ENCODE data around the gene NAALADL2.

- TF ChIP-seq CTCF (conservative IDR thresholded peaks at IDR 0.05; ENCODE audit: low read depth, low read length) (no peak), EZH2 (IDR thresholded peaks at IDR 0.05; ENCODE audit: low read length, unreplicated experiment) (no peak)
These were observed 300.1 kb downstream of the NAALADL2 start for GRCh38 chr3:175159202-175159601.
